ENCODE results near the gene DAND5. TPM values are rescaled to one million over a fixed set of nuclear protein-coding genes. Genes with fewer than 3 reads are reported as not detected.
A peak's percentile ranks its signal among the peaks of the same experiment; 100 is the strongest.

Gene DAND5
- total RNA-seq, 2 experiments from 2014 or later = not detected

GRCh38 chr19:12990853-12991252 is 21.5 kb downstream of the DAND5 start:
- no peaks in the 10 kb centered on the region for H3K27me3 Mint-ChIP-seq (ENCODE audit: low read depth)

GRCh38 chr19:12991296-12991695 is 21.9 kb downstream of the DAND5 start:
- no peak for DNase-seq
- Mint-ChIP-seq H3K36me3 (ENCODE audit: low read depth) (no peaks in the 10 kb centered on the region), H3K4me1 (ENCODE audit: low read depth) (peaks cover 7% of the 10 kb centered on the region), H3K4me3 (no peak overlapping the region), H3K27me3 (ENCODE audit: low read depth) (no peaks in the 10 kb centered on the region), H3K27ac (no peak overlapping the region), H3K9me3 (no peaks in the 10 kb centered on the region)
- intact Hi-C loops (cut with micrococcal nuclease) = no loop called here
- CTCF ChIA-PET = interaction anchor here (3.6 kb wide), 1 partner anchor 26 kb away, joined by 12 read pairs; no protein-coding TSS in a partner anchor

More at GRCh38 chr19:12990853-12991252, 21.5 kb downstream of the DAND5 start:
- H3K9me3 Mint-ChIP-seq = no peaks in the 10 kb centered on the region
- intact Hi-C loops (cut with micrococcal nuclease) = no loop called here
- no peak for DNase-seq
- peaks cover 5% of the 10 kb centered on the region for H3K4me1 Mint-ChIP-seq (ENCODE audit: low read depth)
- no peak overlapping the region for H3K4me3 Mint-ChIP-seq
- H3K36me3 Mint-ChIP-seq (ENCODE audit: low read depth) = no peaks in the 10 kb centered on the region
- no peak overlapping the region for H3K27ac Mint-ChIP-seq
- CTCF ChIA-PET = no interaction called here

GRCh38 chr19:12992729-12993128 is 23.4 kb downstream of the DAND5 start:
- H3K4me3 Mint-ChIP-seq = no peak overlapping the region
- no peak for DNase-seq
- H3K27ac Mint-ChIP-seq = no peak overlapping the region
- peaks cover 9% of the 10 kb centered on the region for H3K4me1 Mint-ChIP-seq (ENCODE audit: low read depth)
- CTCF ChIA-PET = interaction anchor here (1.0 to 3.6 kb wide), 2 partner anchors 27 to 38 kb away, joined by 3 to 12 read pairs; no protein-coding TSS in a partner anchor
- intact Hi-C loops (cut with micrococcal nuclease) = no loop called here
- H3K27me3 Mint-ChIP-seq (ENCODE audit: low read depth) = no peaks in the 10 kb centered on the region
- no peaks in the 10 kb centered on the region for H3K9me3 Mint-ChIP-seq
- no peaks in the 10 kb centered on the region for H3K36me3 Mint-ChIP-seq (ENCODE audit: low read depth)

GRCh38 chr19:12993562-12993961 is 24.2 kb downstream of the DAND5 start:
- intact Hi-C loops (cut with micrococcal nuclease) = no loop called here
- no peak for DNase-seq
- H3K4me1 Mint-ChIP-seq (ENCODE audit: low read depth) = peaks cover 9% of the 10 kb centered on the region
- H3K36me3 Mint-ChIP-seq (ENCODE audit: low read depth) = no peaks in the 10 kb centered on the region
- no peak overlapping the region for H3K27ac Mint-ChIP-seq
- no peak overlapping the region for H3K4me3 Mint-ChIP-seq
- H3K27me3 Mint-ChIP-seq (ENCODE audit: low read depth) = no peaks in the 10 kb centered on the region
- CTCF ChIA-PET = interaction anchor here (3.6 kb wide), 1 partner anchor 28 kb away, joined by 12 read pairs; no protein-coding TSS in a partner anchor
- no peaks in the 10 kb centered on the region for H3K9me3 Mint-ChIP-seq

- Mint-ChIP-seq H3K27ac (no peak within 1 kb of the TSS), H3K9me3 (no peaks in the 10 kb centered on the region), H3K36me3 (ENCODE audit: low read depth) (peaks cover 3% of the 10 kb centered on the region), H3K4me3 (peak within 1 kb of the TSS; percentile 86), H3K27me3 (ENCODE audit: low read depth) (no peaks in the 10 kb centered on the region), H3K4me1 (ENCODE audit: low read depth) (peaks cover 9% of the 10 kb centered on the region)
- intact Hi-C loops (cut with micrococcal nuclease) = loop anchor here (2.0 kb wide), 1 partner anchor 18 kb away; no protein-coding TSS in a partner anchor
- peak; percentile 70 for DNase-seq
- CTCF ChIA-PET = interaction anchor here (3.6 kb wide), 1 partner anchor 29 kb away, joined by 12 read pairs; no protein-coding TSS in a partner anchor
Measured at GRCh38 chr19:12994701-12995595, 25.6 kb downstream of the DAND5 start, which contains the start of gene NFIX. NFIX (plus strand) TSS chr19:12995475; CDS start chr19:12995838, 363 bp downstream.

DNA sequence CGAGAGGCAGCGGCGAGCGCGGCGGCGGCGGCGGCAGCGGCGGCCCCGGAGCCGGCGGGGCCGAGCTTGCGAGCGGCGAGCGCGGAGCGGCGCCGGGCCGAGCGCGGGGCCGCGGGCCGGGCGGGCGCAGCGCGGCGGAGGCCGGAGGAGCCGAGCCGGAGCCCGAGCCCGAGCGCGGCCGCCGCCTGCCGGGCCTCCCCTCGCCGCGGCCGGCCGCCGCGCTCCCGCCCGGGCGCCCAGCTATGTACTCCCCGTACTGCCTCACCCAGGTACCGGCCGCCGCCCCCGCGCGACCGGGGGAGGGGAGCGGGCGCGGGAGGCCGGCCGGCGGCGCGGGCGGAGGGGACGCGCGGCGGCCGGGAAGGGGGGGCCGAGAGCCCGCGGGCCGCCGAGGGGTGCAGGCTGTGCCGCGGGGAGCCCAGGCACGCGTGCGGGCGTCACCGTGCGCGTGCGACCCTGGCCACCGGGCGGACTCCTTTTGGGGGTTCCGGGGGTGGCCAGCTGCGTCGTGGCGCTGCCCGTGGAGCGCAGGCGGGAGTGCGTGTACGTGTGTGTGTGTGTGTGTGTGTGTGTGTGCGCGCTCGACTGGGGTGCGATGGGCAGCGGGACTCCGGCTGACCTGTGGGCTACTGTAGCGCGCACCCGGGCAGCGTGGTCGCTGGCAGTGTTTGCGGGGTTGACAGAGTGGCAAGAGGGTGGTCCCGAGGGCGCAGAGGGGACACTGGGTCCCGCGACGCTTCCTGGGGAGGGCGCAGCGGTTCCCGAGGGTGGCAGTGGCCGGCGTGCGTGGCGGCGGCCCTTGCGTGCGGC is 26.4 kb downstream of the DAND5 start:
- H3K27me3 Mint-ChIP-seq (ENCODE audit: low read depth) = no peaks in the 10 kb centered on the region
- no peak for DNase-seq
- peaks cover 3% of the 10 kb centered on the region for H3K36me3 Mint-ChIP-seq (ENCODE audit: low read depth)
- peak overlapping the region; percentile 86 for H3K4me3 Mint-ChIP-seq
- no peaks in the 10 kb centered on the region for H3K9me3 Mint-ChIP-seq
- peaks cover 9% of the 10 kb centered on the region for H3K4me1 Mint-ChIP-seq (ENCODE audit: low read depth)
- no peak overlapping the region for H3K27ac Mint-ChIP-seq
- CTCF ChIA-PET = no interaction called here
- intact Hi-C loops (cut with micrococcal nuclease) = loop anchor here (2.0 kb wide), 1 partner anchor 17 kb away; no protein-coding TSS in a partner anchor

DNA sequence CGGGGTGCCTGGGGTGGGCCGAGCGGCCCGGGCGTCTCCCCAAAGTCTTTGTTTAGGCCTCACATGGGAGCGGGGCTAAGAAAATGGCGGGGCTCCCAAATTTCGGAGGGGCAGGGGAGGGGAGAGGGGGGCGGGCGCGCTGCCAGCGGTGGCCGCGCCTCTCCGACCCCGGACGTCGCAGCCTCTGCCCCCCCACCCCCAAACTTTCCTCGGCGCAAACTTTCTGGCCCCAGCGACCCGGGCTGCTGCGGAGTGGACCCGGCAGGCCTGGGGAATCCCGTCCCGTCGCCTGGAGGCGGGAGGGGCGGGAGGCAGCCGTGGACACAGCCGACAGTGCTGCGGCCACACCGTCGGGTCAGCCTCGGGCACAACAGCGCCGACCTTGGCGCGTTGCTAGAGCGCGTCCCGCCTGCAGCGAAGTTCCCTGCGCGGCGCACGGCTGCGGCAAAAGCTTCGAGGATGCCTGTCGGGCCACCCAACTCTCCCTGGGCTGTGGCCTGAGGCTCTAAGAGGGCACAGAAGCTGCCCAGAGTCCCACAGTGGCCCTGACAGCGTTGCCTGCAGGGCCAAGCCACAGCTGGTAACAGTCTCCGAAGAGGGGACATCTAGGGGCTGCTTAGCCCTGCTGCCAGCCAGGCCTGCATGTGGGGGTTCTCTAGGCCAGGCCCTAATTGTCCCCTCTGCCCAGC is 27.2 kb downstream of the DAND5 start:
- CTCF ChIA-PET = no interaction called here
- Mint-ChIP-seq H3K4me3 (peak overlapping the region; percentile 53), H3K4me1 (ENCODE audit: low read depth) (peaks cover 9% of the 10 kb centered on the region), H3K36me3 (ENCODE audit: low read depth) (peaks cover 3% of the 10 kb centered on the region), H3K27me3 (ENCODE audit: low read depth) (no peaks in the 10 kb centered on the region), H3K9me3 (no peaks in the 10 kb centered on the region), H3K27ac (peak overlapping the region; percentile 36)
- intact Hi-C loops (cut with micrococcal nuclease) = no loop called here
- DNase-seq = no peak

- Mint-ChIP-seq H3K4me1 (ENCODE audit: low read depth) (peaks cover 9% of the 10 kb centered on the region), H3K4me3 (peak overlapping the region; percentile 53), H3K27ac (peak overlapping the region; percentile 36), H3K36me3 (ENCODE audit: low read depth) (peaks cover 3% of the 10 kb centered on the region), H3K27me3 (ENCODE audit: low read depth) (no peaks in the 10 kb centered on the region), H3K9me3 (no peaks in the 10 kb centered on the region)
- no peak for DNase-seq
- CTCF ChIA-PET = interaction anchor here (0.6 kb wide), 1 partner anchor 16 kb away, joined by 6 read pairs; no protein-coding TSS in a partner anchor
- intact Hi-C loops (cut with micrococcal nuclease) = no loop called here
Measured at GRCh38 chr19:12997179-12997966, 28.0 kb downstream of the DAND5 start.

- no peaks in the 10 kb centered on the region for H3K9me3 Mint-ChIP-seq
- peak overlapping the region; percentile 28 for H3K4me3 Mint-ChIP-seq
- intact Hi-C loops (cut with micrococcal nuclease) = no loop called here
- peaks cover 3% of the 10 kb centered on the region for H3K36me3 Mint-ChIP-seq (ENCODE audit: low read depth)
- no peaks in the 10 kb centered on the region for H3K27me3 Mint-ChIP-seq (ENCODE audit: low read depth)
- CTCF ChIA-PET = no interaction called here
- no peak overlapping the region for H3K27ac Mint-ChIP-seq
- peaks cover 9% of the 10 kb centered on the region for H3K4me1 Mint-ChIP-seq (ENCODE audit: low read depth)
- no peak for DNase-seq
Measured at GRCh38 chr19:12997967-12998940, 28.9 kb downstream of the DAND5 start.

DNA sequence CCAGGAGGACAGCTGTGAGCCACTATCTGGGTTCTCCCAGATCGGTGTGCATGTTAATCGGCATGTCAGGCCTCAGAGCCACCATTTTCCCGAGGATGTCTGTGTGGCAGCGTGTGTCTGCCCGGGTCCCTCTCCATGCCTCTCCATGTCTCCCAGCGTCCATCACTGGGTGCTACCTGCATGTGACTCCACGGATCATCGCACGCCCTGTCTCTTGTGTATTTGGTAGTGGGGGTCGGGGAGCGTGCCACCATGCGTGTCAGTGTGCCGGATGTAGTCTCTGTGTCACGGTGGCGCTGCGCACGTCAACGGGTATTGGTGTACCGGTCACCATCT is 31.8 kb downstream of the DAND5 start:
- intact Hi-C loops (cut with micrococcal nuclease) = no loop called here
- Mint-ChIP-seq H3K27me3 (ENCODE audit: low read depth) (no peaks in the 10 kb centered on the region), H3K4me3 (no peak overlapping the region), H3K4me1 (ENCODE audit: low read depth) (peaks cover 1% of the 10 kb centered on the region), H3K36me3 (ENCODE audit: low read depth) (peaks cover 3% of the 10 kb centered on the region), H3K27ac (no peak overlapping the region), H3K9me3 (no peaks in the 10 kb centered on the region)
- DNase-seq = no peak
- CTCF ChIA-PET = interaction anchor here (1.2 kb wide), 1 partner anchor 28 kb away, joined by 3 read pairs; no protein-coding TSS in a partner anchor
